WI38 (cell line): ENCODE results near the gene ARID1B.

Source experiments
- H3K4me3 ChIP-seq: 2 replicates; pipeline ENCODE4 v1.5.1; 2011; ENCODE audit warnings: low read depth, mild to moderate bottlenecking, control low read depth, low read length
- CTCF ChIP-seq: IDR thresholded peaks from 2 replicates; pipeline ENCODE4 v1.5.1; 2012; ENCODE audit warnings: low read depth, mild to moderate bottlenecking, control low read depth, low read length

Gene ARID1B

DNA sequence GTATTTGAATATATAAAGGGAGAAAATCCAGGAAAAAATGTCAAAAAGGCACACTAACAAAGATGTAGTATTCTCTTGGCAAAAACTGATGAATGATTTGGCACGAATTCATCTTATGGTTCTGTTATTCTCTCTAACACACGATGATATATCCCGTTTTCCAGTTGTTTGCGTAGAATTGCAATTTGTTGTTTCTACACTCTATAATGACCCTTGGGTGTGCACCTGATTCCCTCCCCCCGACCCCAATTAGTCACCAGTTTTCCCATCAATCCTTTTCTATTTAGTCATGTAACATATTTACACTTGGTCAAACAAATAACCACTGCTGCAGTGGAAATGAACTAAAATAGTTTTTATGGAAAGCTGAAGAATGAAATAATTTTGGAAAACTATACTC, 1.5 kb upstream of the ARID1B start:
- TF ChIP-seq CTCF: no peak
- no peak overlapping the region for H3K4me3 ChIP-seq

DNA sequence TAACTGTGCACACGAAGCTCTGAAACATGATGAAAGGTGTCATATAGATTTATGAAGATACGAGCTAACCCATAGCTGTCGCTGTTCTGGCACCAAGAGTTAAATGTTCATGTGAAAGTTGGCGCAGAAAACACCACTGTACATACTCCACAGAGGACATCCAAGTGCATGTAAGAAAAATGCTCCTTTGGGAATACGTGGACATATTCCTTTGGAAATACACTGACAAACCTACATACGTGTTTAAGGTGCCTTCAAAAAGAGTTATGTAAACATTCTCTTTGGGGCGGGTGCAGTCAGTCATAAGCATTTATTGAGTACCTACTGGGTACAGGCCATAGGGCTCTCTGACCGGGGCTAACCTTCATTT, 723 bp upstream of the ARID1B start:
- no peak for TF ChIP-seq CTCF
- peak overlapping the region; percentile 70 for H3K4me3 ChIP-seq

GRCh38 chr6:156777577-156778453, 637 bp downstream of the ARID1B start:
- peak overlapping the region; percentile 81 for H3K4me3 ChIP-seq
- TF ChIP-seq CTCF: no peak

DNA sequence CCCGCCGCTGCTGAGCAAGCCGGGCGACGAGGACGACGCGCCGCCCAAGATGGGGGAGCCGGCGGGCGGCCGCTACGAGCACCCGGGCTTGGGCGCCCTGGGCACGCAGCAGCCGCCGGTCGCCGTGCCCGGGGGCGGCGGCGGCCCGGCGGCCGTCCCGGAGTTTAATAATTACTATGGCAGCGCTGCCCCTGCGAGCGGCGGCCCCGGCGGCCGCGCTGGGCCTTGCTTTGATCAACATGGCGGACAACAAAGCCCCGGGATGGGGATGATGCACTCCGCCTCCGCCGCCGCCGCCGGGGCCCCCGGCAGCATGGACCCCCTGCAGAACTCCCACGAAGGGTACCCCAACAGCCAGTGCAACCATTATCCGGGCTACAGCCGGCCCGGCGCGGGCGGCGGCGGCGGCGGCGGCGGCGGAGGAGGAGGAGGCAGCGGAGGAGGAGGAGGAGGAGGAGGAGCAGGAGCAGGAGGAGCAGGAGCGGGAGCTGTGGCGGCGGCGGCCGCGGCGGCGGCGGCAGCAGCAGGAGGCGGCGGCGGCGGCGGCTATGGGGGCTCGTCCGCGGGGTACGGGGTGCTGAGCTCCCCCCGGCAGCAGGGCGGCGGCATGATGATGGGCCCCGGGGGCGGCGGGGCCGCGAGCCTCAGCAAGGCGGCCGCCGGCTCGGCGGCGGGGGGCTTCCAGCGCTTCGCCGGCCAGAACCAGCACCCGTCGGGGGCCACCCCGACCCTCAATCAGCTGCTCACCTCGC, 1.5 kb downstream of the ARID1B start:
- H3K4me3 ChIP-seq: peak overlapping the region; percentile 81
- TF ChIP-seq CTCF: no peak

DNA sequence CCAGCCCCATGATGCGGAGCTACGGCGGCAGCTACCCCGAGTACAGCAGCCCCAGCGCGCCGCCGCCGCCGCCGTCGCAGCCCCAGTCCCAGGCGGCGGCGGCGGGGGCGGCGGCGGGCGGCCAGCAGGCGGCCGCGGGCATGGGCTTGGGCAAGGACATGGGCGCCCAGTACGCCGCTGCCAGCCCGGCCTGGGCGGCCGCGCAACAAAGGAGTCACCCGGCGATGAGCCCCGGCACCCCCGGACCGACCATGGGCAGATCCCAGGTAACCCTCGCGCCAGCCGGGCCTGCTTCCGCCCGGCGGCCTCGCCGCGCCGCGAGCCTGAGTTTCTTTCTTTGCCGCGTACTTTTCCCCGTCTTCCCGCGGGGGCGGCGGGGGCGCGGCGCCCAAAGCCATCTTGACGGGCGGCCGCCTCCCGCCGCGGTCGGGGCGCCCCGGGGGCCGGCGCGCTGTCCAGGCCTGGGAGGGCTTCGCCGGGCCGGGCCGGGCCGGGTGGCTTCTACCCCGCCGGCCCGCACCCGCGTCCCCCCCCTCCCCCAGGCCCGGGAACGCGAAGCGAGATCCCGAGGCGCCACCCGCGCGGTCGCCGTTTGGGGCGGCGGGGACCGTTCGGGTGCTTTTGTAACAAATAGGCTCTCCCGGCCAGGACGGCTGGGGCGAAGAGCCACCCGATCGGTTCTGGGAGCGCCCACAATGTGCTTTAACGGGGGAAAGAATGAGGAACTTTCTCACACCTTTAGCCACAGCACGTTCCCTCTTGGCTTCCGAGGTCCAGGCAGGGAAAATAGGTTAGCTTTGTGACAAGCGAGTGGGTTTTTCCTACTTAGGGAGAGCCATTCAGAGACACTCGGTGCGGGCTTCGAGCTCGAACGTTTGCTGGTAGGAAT, 2.3 kb downstream of the ARID1B start:
- peak overlapping the region; percentile 81 for H3K4me3 ChIP-seq
- no peak for TF ChIP-seq CTCF

DNA sequence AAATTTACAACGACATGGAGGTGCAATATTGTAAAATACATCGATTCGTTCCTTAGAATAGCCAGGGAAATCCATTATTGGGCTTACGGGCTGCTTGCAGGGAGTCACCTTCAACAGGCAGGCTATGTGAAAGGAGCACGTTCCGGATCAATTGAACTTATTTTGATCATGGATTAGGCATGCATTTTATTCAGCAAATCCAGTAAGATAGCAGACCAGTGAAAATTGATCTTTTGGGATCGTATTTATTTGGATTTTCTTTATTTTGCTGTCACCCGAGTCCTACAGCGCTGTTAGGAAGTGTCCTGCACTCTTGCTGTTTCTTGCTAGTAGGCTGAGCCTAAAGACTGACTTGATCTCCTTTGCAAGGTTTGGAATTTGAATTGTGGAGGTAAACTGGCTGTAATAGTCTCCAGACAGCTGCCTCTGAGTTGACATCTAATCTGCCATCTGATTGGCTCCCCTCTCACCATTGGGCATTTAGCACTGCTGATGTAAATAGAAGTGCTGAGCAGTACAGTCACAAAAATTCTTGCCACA, 3.0 kb downstream of the ARID1B start:
- peak overlapping the region; percentile 81 for H3K4me3 ChIP-seq
- no peak for TF ChIP-seq CTCF
